Right hindlimb (tissue), 1 donor: ENCODE data around the gene RPP14.

ENCODE experiments used
- DNase-seq: peaks from one replicate; pipeline ENCODE4 v3.0.0-alpha.2; 2018

RPP14 gene

DNA sequence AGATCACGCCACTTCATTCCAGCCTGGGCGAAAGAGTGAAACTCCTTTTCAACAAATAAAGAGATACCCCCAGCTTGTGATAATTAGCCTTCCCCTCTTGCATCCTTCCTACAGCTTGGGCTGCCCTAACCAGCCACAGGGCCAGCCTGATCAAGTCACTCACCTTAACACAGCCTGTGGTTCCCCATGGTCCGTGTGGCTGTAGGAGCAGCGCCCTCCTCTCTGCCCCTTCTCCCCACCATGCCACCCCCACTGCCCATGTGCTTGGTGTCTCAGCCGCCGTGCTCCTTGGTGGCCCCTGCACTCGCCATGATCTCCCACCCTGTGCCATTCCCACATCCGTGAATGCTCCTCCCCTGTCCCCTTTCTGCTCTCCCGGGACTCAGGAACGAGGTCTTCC lies 13.2 kb upstream of the RPP14 start:
- no peak for DNase-seq

DNA sequence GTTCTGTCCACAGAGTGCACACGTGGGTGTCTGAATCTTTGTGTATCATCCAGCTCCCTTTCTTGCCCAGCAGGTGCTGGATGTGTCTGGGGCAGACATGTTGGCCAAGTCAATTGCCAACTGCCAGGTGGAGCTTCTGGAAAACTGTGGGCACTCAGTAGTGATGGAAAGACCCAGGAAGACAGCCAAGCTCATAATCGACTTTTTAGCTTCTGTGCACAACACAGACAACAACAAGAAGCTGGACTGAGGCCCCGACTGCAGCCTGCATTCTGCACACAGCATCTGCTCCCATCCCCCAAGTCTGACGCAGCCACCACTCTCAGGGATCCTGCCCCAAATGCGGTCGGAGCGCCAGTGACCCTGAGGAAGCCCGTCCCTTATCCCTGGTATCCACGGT lies 12.5 kb upstream of the RPP14 start:
- DNase-seq = no peak

GRCh38 chr3:58296269-58296668 lies 9.8 kb upstream of the RPP14 start:
- DNase-seq = no peak

- no peak for DNase-seq
Measured at GRCh38 chr3:58296843-58297242, 9.2 kb upstream of the RPP14 start.

- no peak for DNase-seq
Measured at GRCh38 chr3:58298190-58298589, 7.9 kb upstream of the RPP14 start.

DNA sequence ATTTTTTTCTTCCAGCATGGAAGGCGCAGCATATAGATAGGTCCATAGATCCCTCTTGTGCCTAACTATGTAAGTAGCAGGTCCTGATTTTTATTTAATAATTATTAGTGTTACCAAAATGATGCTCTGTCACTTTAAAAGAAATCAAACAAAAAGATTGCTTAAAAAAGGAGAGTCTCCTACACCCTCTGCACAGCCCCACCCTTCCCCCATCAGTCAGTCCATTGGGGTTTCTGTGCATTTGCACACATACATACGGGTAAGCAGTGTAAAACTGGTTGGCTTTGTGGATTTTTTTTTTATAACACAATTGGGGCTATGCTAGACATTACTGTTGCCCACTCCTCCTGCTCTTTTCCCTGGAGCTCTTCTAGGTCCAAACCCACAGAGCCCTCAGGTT lies 7.0 kb upstream of the RPP14 start:
- no peak for DNase-seq

DNA sequence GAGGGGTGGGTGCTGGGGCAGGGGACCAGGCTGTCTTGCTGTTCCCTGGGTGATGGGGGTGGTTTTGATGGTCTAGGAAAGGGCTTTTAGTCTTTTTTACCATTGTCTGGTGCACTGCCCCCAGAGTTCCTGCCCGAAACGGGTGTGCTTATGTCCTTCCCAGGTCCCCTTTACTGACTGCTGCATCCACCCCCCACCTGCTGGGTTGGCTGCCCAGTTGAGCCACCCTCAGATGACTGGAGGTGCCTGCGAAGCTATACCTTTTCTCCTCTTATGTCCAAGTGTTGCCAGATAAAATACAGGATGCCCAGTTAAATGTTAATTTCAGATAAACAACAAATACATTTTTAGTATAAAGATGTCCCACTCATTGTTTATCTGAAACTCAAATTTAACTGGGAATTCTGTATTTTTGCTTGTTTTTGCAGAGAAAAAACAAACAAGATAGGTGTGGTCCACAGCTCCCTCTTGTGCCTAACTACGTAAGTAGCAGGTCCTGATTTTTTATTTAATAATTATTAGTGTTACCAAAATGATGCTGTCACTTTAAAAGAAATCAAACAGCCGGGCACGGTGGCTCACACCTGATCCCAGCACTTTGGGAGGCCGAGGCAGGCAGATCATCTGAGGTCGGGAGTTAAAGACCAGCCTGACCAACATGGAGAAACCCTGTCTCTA lies 6.1 kb upstream of the RPP14 start:
- no peak for DNase-seq

GRCh38 chr3:58307639-58308215 lies 1.7 kb downstream of the RPP14 start:
- DNase-seq = no peak

GRCh38 chr3:58308728-58309127 lies 2.7 kb downstream of the RPP14 start:
- DNase-seq = no peak

DNA sequence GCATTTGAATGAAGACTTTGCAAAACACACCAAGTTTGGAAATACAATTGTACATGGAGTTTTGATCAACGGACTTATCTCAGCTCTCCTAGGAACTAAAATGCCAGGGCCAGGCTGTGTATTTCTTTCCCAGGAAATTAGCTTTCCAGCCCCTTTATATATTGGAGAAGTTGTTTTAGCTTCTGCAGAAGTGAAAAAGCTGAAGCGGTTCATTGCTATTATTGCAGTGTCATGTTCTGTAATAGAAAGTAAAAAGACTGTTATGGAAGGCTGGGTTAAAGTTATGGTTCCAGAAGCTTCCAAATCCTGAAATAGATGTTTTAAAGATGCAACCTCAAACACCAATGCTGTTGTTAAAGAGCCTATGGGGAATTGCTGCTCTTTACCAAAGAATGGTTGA lies 11.8 kb downstream of the RPP14 start:
- DNase-seq = no peak

- no peak for DNase-seq
Measured at GRCh38 chr3:58321791-58322190, 15.7 kb downstream of the RPP14 start.

DNA sequence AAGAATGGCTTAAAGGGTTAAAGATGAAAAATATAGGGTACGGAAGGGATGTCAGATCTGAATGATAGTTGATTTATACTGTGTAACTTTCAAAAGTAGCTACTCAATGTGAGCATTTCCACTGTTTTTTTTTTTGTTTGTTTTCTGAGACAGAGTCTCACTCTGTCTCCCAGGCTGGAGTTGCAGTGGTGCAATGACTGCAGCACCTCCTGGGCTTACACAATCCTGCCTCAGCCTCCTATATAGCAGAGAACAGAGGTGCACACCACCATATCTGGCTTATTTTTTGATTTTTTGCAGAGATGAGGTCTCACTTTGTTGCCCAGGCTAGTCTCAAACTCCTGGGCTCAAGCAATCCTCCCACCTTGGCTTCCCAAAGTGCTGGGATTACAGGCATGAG lies 16.7 kb downstream of the RPP14 start:
- DNase-seq = no peak

DNA sequence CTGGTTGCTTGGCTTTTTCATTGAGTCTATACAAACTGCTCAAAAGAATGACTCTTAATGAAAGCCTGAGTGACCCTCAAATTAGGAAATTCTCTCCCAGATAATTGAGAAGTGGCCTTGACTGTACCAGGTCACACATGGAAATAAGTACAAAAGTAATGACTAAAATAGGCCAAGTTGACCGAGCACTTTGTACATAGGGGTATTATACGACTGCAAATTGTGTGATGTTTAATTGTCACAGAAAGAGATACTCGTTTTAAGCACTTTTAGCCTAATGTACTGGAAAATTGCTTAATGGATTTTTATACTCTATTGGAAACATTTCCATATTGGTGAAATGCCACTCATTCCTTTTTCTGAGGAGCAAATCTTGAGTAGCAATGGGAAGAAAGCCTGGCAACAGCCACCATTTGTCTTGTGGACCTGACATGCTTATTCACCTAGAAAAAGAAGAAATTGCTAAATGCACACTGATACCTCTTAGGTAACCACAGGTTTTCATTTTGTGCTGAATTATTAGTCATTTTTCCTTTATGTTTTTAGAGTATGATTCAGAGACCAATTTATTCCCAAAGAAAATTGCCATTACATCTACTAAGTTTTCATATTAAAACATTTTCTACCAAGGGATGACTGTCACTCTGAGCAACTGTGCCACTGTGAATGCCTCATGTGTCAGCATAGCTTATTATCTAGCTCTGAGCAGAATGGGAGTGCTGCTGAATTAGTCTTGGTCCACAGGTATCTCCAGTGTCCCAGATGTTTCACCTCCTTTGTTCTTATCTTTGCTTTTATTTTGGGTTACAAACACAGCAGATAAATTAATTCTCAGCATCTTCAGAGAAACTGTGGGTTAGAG lies 17.7 kb downstream of the RPP14 start:
- no peak for DNase-seq

GRCh38 chr3:58324391-58325390 lies 18.6 kb downstream of the RPP14 start:
- DNase-seq = no peak

DNA sequence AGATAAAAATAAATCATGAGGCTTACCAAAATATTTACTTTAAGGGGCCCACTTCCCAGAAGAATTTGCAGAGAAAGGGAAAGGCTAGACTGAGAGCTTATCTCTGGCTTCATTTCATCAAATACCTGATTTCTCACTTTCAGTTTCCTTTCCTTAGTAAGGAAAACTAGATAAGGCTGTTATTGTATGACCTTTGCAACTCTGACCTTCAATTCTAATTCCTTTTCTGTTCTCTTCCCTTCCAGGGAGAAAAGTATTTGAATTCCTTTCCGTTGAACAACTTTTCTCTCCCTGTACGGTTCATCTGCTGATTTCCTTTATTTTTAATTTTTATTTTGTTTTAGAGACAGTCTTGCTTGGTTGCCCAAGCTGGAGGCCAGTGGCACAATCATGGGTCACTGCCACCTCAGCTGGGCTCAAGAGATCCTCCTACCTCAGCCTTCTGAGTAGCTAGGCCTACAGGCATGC lies 19.5 kb downstream of the RPP14 start:
- no peak for DNase-seq

DNA sequence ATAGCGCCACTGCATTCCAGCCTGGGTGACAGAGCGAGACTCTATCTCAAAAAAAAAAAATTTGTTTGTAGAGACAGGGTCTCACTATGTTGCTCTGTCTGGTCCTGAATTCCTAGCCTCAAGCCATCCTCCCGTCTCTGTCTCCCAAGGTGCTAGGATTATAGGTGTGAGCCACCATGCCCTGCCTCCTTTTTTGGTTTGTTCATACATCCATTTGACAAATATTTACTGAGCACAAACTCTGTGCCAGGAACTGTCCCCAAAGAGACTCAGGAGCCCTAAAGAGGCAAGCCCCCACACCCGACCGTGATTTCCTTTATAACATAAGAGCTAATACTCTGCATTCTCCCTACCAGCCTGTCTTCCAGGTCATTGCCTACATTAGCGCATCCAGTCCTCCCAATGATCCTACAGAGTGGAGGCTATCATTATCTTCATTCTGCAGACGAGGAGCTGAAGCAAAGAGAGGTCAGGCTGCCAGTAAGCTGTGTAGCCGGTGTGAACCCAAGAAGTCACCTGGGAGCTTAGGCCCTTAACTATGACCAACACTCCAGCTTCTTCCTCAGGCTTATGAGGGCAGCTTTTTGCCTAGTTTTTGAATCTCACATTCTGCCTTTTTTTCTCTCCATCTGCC lies 20.3 kb downstream of the RPP14 start:
- DNase-seq = no peak

DNA sequence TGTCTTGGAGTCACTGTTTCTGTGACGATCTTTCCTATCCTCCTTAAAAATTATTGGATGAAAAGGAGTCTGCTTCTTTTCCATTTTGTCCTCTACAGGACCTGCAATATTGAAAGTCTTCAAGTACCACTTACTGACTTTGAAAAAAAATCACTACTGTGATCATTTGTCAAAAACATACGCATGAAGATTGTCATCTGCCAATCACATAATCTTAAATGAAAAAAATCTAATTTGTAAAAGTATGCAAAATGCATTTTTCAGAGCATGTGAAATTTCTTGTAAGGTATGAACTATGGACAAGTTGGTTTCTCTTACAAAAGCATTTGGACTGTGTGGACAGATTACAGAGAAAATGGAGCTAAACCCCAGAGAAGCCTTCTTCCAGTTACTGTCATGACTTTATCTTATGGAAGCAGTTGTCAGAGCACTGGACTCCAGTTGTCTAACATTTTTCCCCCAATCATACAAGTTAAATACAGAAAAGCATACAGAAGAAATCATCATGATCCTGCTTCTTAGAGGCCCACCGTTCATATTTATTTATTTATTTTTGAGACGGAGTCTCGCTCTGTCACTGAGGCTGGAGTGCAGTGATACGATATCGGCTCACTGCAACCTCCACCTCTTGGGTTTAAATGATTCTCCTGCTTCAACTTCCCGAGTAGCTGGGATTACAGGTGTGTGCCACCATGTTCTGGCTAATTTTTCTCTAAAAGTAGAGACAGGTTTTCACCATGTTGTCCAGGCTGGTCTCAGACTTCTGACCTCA lies 23.3 kb downstream of the RPP14 start:
- DNase-seq = no peak

DNA sequence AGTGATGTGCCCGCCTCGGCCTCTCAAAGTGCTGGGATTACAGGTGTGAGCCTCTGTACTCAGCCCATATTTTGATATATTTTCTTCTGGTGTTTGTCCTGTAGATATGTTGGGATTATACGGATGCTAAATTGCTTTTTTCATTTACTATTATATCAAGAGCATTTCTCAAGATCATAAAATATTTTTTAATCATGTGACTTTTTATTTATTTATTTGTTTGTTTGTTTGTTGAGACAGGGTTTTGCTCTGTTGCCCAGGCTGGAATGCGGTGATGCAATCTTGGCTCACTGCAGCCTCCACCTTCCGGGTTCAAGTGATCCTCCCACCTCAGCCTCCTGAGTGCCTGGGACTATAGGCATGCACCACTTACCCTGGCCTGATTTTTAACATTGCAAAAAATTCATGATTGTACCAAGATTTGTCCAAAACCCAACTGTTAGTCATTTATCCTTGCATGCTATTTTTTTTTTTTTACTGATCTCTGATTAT lies 23.9 kb downstream of the RPP14 start:
- no peak for DNase-seq

GRCh38 chr3:58331593-58332152 lies 25.6 kb downstream of the RPP14 start:
- DNase-seq = no peak

DNA sequence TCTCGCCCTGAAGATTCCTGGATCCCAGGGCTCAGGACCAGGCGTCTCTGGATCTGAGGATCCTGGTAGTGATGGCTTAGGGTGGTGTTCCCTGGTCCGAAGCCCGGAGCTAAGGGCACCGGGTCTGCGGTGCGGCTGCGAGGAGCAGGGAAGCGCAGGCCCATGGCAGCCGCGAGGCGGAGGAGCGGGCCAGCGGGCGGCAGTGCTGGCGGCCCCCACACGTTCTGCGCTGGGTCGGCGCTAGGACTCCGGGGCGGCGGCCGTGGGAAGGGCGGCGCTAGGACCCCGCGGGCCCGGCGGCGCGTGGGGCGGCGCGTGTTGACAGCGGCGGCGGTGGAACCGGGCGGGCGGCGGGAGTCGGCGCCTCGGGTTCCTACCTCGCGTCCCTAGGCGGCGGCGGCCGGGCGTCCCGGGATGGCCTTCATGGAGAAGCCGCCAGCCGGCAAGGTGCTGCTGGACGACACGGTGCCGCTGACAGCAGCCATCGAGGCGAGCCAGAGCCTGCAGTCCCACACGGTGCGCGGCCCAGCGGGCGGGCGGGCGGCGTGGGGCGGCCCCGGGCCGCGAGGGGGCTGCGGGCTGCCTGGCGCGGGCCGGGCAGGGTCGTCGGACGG lies 26.6 kb downstream of the RPP14 start, which contains the start of gene PXK:
TSS of gene PXK (plus strand) at position 318 of the 614 bp plus-strand sequence. CDS start at position 415, 97 bp downstream.
- DNase-seq = peak; percentile 87
